ENCODE measurements around the gene ARFGEF3.

DNA sequence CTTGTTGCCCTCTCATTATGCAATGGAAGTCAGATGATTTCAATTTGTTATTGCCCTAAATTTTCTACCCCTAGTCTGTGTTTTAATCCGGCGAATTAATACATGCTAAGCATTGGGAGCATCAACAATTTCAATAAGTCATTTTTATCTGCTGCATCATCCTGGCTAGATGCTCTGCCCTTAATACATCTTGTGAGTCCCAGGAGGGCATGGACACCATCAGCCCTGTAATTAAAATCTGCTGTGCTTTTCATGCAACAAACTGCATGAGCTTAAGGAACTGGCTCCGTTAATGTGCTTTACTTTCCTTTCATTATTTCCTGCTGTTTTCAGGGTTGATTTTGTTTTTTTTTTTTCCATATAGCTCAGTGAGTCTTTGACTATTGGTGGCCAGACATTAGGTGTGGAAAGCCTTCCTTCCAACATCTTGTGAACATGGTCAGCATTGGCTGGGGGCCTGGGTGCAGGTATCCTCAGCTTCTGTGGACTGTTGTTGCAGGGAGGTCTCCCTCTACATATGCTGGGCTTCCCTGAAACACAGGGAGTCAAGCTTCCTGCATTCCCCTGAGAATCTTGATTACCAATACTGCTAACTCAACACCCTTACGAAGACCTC is 65.1 kb downstream of the ARFGEF3 start:
- TF ChIP-seq, protein P1, sequence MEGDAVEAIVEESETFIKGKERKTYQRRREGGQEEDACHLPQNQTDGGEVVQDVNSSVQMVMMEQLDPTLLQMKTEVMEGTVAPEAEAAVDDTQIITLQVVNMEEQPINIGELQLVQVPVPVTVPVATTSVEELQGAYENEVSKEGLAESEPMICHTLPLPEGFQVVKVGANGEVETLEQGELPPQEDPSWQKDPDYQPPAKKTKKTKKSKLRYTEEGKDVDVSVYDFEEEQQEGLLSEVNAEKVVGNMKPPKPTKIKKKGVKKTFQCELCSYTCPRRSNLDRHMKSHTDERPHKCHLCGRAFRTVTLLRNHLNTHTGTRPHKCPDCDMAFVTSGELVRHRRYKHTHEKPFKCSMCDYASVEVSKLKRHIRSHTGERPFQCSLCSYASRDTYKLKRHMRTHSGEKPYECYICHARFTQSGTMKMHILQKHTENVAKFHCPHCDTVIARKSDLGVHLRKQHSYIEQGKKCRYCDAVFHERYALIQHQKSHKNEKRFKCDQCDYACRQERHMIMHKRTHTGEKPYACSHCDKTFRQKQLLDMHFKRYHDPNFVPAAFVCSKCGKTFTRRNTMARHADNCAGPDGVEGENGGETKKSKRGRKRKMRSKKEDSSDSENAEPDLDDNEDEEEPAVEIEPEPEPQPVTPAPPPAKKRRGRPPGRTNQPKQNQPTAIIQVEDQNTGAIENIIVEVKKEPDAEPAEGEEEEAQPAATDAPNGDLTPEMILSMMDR (IDR thresholded peaks at IDR 0.05), result no peak
- TF ChIP-seq POLR2AphosphoS5 (IDR thresholded peaks at IDR 0.05), result no peak
- no peak for TF ChIP-seq EP300 (IDR thresholded peaks at IDR 0.05)
